NK-92 treated with Interleukin-12 subunit alpha and Interleukin-12 subunit beta, amount 100 ng/mL, for 24 hours (cell line): Measurements from ENCODE around the gene ST6GALNAC2.
A peak's percentile ranks its signal among the peaks of the same experiment; 100 is the strongest.

ENCODE experiments used
- DNase-seq: peaks from one replicate; lab custom pipeline; 2025; lab: John Stamatoyannopoulos, UW

Gene ST6GALNAC2

DNA sequence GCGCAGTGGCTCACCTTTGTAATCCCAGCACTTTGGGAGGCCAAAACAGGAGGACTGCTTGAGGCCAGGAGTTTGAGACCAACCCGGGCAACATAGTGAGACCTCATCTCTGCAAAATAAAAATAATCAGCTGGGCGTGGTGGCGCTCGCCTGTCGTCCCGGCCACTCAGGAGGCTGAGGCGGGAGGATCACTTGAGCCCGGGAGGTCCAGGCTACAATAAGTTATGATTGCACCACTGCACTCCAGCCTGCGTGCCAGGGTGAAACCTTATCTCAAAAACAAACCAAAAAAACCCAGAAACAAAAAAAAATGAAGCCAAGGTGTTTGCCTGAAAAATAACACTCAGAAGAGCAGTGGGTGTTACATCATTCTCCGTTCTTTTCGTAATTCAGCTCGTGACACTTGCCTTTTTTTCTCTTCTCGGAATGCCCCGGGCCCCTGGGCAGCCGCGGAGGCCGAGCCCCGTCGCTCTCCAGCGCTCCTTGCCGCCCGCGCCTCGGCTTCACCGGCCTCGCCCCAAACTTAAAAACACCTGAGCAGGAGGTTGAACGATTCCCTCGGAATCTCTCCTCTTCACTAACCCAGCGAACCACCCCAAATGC, 28.8 kb downstream of the ST6GALNAC2 start:
- DNase-seq, result no peak

DNA sequence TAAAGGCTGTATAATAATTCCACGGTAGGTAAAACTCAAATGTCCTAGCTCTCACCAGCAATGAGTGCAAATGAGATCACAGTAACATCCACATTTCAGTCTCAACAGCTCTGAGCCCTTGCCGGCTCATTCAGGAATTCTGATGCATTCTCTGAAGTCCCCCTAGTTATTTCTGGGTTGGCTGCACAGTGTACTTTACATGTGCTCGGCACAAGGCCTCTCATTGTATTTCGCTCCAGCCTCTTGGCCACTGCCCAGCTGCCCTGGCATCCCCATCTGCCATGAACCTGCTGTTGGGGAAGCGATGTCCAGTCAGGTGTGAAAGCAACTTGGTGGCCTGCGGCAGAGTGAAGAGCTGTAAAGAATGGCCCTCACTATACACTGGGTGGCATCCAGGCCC, 31.5 kb downstream of the ST6GALNAC2 start:
- DNase-seq, result no peak

DNA sequence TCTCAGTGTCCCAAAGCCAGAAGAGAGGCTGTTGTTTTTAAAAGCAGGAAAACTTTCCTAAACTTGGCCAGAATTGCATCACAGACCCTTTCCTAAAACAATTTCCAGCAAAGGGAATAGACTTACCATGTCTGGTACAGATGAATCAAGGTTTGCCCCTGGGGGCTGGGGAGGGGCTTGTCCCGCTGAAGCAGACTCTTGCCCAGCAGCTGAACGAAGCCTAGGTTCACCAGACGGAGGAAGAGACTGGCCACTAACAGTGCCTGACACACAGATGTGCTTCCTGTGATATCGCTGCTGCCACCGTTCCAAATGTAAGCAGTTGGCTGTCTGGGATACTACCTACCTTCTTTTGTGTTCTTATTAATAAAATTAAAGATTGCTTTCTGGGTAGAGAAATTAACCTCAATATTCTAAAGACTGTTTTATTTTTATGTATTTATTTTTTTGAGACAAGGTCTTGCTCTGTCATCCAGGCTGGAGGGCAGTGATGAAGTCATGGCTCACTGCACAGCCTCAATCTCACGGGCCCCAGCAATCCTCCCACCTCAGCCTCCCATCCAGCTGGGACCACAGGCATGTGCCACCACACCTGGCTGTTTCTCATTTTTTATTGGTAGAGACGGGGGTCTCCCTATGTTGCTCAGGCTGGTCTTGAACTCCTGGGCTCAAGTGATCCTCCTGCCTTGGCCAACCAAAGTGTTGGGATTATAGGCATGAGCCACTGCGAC, 32.3 kb downstream of the ST6GALNAC2 start:
- DNase-seq, result no peak

DNA sequence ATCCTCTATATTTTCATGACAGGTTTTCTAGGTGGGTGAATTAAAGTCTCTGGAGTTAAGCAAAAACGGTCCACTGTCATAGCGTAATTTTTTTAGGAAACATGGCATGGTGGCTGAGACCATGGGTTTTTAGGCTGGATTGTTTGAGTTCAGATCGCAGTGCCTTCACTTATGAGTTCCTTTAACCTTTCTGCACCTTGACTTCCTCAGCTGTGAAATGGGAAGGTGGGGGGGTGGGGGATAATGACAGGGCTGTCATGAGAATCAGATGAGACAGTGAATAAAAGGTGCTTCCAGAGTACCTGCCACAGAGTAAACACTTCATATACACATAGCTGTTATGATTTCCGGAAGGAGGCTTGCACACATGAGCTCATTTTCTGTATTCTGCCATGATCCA, 34.0 kb downstream of the ST6GALNAC2 start:
- no peak for DNase-seq

DNA sequence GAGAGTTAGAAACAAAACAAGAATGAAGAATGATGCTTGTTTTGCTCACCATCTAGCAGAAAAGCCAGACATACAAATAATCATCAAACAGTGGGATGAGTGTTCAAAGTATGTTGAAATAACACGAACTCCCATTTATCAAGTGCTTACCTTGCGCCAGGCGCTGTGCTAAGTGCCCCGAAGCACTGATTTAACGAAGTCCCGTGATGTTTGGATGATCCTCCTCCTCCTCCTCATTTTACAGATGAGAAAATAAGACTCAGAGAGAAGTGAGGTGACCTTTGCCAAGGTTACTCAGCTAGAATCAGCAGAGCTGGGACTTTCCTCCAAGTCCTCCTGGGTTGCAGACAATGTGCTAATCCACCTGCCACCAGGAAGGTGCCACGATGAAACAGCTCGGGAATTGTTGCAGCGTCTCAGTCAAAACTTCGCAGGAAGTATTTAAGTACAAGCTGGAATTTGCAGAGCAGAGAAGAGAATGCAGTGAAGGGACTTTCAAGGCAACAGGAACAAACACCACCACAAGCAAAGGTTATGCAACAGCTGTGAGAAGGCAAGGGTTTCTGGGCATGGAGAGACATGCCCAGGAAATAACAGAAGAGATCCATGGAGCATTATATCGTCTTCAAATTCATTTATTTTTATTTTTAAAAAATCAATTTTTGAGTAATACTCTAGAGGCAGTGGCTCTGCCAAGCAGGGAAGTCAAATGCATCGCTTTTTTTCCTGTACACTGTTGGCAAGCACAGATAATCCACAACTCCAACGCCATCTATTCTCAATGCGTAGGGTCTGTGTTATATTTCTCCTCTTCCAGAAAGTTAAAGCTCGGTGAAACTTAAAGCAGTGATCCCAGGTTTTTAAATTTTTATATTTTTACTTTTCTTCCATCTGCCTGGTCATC, 34.7 kb downstream of the ST6GALNAC2 start:
- no peak for DNase-seq

DNA sequence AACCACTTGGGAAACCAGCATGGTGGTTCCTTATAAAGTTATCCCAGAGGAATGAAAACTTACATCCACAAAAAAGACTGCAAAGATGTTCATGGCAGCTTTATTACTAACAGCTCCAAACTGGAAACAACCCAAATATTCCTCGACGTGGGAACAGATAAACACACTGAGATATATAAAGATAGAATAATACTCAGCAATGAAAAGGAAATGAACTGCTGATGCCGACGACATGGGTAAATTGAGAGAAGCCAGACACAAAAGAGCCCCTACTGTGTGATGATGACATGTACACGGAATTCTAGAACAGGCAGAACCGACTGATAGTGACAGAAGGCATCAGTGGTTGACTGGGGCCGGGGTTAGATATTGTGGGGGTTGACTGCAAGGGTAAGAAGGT, 36.1 kb downstream of the ST6GALNAC2 start:
- no peak for DNase-seq

DNA sequence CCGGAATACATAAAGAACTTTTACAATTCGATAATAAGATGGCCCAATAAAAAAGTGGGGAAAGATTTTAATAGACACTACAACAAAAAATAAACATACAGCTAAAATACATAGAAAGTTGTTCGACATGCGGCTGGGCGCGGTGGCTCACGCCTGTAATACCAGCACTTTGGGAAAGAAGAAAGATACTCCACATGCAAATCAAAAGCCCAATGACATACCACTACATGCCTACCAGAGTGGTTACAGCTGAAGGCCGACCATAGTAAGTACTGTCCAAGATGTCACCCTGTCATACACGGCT, 36.5 kb downstream of the ST6GALNAC2 start:
- DNase-seq, result no peak

DNA sequence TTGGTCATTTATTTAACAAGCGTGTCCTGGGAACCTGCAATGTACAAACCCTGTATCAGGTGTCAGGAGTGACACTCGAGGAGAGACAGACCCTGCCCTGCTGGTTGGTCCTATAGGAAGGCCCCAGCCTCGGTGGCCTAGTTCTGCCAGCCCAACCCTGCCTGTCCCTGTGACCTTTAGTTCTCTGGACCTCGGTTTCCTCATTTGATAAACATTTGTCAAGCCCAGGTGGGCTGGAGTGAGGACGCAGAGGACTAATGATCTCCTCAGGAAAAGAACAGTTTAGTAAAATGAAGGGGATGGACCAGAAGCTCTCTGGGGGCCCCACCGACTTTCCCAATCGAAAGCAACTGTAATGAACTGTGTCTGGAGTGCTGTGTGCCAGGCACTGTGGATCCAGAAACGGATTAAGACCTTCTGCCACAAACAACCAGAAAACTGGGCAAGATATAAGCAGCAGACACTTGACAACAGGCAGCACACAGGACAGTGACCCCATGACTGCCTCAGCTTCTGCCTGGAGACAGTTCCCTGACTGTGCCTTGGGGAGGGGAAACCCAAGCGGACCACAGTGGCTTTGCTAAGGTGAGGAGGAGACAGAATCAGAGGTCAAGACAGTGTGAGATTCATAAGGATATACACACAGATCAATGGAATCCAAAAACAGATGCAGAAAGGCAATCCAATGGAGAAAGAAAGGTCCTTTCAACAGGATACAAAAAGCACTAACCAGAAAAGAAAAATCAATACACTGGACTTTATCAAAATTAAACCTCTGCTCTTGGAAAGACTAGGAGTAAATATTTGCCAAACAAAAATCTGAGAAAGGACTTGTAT, 37.1 kb downstream of the ST6GALNAC2 start:
- no peak for DNase-seq

DNA sequence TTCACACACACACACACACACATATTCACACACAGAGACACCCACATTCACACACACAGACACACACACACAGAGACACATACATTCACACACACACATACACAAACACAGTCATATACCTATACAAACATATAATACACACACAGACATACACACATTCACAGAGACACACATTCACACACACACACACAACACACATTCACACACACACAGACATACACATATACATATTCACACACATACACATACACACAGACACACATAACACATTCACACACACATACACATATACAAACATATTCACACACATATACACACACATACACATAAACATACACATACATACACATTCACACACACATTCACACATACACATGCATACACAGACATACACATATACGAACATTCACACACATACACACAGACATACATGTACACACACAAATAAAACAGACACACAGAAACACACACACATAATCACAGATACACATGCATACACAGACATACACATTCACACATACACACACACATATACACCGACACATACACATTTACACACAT, 37.9 kb downstream of the ST6GALNAC2 start:
- DNase-seq, result no peak

DNA sequence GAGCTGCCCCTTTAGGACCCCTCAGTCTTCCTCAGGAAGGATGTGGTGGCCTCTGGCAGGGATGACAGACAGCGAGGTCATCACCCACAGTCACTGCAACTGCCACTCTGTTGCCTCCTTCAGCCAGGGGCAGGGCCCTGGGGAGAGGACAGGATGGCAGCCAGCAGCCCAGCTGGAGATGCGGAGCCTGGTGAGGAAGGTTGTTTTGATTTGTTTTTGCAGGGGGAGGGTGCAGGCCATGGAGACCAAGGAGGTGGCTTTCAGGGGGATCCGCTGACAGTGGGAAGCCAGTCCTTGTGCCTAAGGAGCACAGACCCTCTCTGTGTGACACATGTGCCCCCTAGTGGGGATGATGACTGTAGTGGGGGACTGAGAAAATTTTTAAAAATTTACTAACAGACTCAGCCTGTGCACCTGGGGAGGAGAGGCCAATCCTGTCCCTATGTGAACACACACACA, 38.4 kb downstream of the ST6GALNAC2 start:
- DNase-seq, result peak; percentile 64

DNA sequence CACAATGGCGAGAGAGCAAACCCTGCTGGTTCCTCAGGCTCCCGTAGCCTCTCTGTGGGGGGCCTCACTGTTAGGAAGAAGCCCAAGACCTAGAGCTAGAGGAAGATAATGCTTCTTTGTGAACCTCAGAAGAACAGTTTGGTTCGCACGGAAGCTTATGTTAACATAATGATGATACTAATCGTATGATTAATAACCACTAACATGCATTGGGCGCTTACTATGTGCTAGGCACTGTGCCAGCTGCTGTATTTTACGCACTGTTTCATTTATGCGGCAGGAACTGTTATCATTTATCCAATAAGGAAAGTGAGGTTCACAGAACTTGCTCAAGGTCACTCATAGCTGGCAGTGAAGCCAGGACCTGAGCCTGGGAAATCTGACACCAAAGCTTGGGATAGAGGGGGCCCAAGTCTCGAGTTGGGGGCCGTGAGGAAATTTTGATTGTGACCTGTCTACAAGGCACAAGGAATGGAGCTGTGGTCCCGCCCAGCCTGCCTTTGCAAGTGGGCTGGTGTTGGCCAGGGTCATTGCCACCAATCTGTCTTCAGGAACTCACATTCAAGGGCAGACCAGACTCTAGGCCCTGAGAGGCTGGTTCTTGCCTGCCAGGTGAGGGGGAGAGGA, 39.0 kb downstream of the ST6GALNAC2 start:
- no peak for DNase-seq

DNA sequence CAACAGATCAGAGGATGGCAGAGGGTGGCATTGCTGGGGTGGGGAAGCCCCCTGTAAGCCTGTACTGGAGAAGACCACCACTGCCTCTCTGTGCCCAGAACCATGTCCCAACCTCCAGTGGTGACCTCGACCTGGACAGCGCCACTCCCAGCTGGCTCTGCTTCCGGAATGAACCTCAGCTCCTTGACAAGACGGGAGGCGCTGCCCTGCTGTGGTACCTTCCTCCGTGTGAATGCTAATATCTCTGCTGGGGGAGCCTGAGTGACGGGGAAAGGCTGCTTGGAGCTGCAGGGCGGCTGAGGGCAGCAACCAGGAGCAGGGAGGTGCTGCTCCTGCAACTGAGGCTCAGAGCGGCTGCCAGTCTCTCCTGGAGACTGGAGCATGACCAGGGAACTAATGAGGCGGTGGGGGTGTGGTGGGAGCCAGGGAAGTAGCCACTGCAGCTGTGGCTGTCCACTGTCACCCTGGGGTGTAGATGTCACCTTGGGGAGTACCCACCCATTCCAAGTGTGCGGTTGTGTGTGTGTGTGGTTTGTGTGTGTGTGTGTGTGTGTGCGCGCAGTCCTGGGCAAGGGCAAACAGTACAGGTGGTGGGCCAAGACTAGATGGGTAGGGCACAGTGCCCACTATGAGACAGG, 39.6 kb downstream of the ST6GALNAC2 start:
- DNase-seq, result no peak

DNA sequence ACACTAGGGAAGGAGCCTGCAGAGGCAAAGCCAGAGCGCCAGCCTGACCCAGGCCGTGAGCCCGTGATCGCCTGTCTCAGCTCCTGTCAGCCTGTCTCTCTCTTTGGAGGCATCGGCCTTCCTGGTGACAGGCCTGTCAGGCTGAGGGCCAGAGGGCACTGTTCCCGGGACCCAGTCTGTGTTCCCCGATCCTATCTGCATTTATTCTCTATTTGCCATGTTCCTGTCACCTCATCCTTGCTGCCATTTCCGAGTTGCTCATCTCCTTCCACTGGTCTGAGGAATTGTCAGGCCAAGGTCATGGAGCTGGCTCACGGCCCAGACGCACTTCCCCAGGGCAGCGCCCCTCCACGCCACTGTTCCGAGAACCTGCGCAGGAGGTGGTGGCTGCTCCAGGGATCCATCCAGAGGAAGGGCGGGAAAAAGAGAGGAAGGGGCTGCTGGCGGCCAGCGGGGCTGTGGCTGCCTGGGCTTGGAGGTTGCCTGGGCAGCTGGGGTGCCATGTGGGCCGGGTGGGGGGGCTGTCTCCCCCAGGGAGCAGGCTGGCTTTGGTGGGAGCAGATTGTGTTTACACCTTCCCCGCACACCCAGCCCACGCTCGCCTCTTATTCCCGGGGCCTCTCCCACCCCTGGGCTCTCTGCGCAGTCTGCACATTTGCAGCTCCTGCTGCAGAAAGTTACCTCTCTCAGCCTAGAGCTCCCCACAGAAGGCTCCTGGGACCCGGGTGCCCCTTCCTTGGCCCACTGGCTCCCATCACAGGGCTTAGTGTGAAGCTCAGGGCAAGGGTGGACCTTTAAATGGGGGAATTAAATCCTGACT, 40.9 kb downstream of the ST6GALNAC2 start:
- DNase-seq, result no peak

DNA sequence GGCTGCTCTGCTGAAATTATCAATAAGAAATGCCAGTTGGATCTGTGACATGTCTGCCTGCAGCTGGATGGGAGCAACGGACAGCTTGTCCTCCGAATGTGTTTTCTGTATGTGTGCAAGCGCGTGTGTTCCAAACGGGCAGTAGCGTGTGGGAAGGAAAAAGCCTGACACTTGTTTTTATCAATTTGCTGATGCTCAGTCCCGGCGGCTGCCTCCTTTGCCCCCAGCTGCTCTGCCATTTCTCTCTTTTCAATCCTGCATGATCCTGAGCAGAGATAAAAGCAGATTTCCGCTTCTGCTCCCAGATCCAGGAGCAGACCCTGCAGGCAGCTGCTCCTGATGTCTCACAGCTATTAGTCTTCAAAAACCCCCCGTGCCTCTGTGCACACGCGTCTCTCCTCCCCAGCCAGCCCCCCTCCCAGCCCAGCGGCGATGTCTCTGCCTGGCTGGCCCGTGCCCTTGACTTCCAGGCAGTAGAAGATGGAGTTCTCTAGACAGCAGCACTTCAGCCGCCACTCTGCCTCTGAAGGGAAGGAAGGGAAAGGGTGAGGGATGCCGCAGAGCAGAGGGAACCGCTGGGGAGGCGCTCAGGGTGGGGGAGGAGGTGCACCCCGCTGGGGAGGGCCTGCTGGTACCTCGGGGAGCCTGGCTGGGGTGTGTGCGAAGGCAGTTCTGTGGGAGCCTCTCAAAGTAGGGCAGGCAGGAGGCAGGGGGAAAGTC, 41.7 kb downstream of the ST6GALNAC2 start:
- DNase-seq, result no peak

DNA sequence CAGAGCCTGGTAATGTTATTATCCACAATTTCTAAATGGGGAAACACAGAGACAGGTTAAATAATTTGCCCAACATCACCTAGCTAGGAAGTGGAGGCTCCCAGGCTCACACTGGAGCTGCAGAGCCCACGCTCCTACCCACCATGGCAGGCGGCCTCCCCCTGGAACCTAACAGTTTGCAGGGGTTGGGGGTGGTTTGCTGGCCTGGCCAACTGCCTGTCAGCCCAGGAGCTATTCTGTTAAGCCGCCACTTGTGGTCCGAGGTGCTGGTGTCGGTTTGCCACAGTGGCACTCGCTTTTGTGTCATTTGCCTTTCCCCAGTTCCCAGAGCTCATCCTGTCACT, 42.2 kb downstream of the ST6GALNAC2 start:
- no peak for DNase-seq

DNA sequence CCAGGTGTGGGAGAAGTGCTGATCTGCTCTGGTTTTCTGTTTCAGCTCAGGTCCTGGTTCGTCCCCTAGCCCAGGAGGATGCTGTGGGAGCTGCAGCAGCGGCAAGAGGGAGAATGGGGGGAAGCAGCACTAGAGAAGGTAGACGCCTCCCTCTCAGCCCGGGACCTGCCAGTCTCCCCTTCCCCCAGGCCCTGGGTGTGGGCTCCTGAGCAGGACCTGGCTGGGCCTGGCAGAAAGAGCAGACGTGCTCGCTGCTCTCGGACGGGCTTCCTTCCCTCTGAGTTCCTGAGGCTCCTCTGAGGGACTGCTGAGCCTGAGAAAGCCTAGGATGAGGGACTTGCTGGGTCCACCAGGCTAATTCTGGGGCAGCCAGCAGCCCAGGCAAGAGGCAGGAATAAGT, 42.7 kb downstream of the ST6GALNAC2 start:
- no peak for DNase-seq

DNA sequence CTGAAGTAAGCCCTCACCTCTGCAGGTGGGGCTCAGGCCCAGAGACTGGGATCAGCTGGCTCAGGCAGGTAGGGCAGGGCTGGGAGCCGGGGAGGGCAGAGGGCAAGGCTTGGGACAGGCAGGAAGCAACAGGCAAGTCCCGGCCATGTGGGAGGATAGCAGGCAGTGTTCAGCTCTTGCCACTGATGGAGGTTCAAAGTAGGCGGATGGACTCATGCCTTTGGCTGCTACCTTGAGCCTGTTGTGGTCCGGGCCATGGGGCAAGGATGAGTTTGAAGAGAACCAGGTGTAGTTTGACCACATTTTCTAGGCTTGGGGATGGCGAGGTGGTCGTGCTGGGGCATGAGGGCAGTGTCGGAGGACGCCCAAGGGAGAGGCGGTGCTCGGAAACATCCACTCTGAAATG, 43.1 kb downstream of the ST6GALNAC2 start:
- no peak for DNase-seq

DNA sequence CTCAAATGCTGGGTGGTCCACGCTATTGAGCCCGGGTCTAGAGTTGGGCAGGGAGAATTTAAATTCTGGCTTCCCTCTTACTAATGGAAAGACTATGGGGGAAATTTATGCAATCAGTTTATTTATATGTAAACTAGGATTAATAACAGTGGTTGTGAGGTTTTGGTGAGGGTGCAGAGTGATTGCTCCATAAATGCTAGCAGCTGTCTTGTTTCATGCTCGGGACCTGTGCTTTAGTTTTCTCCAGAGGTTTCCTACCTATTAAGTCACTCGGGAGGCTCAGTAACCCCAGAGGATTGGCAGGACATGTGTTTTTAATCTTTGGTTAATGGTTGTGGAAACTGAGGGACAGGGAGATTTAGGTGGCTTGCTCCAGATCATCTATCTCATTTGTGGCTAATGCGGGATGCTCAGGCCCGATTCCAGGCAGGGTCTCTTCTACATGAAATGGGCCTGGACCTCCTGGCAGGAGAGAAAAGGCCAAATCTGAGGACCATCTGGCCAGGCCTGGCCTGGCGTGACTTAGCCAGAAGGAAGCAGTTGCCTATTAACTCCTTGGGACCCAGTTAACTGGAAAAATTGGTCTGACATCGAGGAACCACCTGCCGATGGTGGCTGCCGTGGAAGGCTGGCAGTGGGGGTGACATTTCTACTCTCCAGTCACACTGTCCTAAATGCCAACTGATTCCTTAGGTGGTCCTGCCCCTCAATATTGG, 43.8 kb downstream of the ST6GALNAC2 start:
- no peak for DNase-seq
